GM18517 (cell line): Measurements from ENCODE around the gene CCDC69.
A peak's percentile ranks its signal among the peaks of the same experiment; 100 is the strongest.

ENCODE experiments used
- ATAC-seq: cut with Tn5 transposase; IDR thresholded peaks from one replicate; pipeline ENCODE4 v1.9.1; 2021; ENCODE audit warnings: mild to moderate bottlenecking, moderate library complexity; ENCODE audit not compliant: unreplicated experiment

CCDC69 gene

GRCh38 chr5:151171529-151171928, 52.4 kb downstream of the CCDC69 start:
- ATAC-seq = no peak

DNA sequence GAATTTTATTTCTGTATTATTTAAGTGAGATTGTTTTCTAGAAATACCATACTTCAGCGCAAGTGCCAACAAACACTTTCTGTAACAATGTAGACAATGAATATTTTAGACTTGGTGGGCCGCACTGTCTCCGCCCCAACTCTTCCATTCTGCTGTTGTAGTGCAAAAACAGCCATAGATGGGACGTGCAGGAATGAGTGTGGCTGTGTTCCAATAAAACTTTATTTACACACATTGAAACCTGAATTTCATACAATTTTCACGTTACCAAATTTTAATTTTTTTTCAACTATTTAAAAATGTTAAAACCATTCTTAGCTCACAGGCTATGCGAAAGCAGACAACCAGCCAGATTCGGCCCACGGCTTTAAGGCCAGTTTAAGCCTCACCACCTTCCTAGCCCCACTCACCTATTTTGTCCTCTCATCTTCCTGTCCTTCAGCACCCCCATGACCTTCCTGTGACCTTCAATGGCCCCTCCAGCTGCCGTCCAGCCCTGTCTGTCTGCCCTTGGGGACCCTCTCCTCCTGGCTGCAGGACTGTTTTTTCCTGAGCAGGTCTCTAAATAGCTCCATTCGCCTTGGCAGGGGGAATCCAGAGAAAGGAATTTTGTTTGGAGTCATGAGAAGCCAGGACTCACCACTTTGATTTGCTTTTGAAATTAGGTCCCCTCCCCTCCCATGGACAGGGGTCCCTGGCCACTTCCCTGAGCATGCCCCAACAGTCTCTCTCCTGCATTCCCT, 55.1 kb downstream of the CCDC69 start:
- no peak for ATAC-seq

DNA sequence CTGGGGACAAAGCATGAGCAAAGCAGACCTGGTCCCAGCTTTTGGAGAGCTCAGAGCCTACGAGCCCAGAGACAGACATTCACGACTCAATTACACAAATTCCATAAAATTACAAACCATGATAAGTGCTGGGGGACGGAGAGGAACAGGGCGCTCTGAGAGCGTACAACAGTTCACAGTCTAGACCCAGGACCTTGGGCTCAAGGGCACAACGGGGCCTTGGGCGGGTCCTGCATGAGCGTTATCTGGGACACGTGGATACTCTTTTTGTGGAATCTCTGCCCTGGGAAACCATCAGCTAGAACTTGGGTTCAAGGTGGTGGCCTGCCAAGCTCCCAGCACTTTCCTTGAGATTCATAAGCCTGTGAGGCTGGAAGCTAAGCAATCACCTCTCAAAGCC, 56.9 kb downstream of the CCDC69 start:
- ATAC-seq = no peak

- peak; percentile 76 for ATAC-seq
Observed at GRCh38 chr5:151164687-151165392, 59.1 kb downstream of the CCDC69 start.

GRCh38 chr5:151162776-151163175, 61.1 kb downstream of the CCDC69 start:
- ATAC-seq = no peak

DNA sequence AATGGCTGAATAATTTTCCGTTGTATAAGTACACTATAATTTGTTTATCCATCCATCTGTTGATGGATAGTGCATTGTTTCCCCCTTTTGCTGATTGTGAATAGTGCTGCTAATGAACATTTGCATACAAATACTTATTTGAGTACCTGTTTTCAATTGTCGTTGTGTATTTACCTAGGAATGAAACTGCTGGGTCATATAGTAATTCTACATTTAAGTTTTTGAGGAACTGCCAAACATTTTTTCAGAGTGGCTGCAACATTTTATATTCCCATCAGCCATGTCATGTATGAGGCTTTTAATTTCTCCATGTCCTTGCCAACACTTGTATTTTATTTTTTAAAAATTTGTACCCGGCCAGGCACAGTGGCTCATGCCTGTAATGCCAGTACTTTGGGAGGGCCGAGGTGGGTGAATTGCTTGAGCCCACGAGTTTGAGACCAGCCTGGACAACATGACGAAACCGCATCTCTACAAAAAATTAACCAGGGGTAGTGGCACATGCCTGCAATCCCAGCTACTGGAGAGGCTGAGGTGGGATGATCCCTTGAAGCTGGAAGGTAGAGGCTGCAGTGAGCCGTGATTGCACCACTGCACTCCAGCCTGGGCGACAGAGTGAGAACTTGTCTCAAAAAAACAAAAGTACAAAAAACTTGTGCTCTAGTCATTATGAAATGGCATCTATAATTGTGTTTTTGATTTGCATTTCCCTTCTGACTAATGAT, 64.1 kb downstream of the CCDC69 start:
- ATAC-seq = no peak

DNA sequence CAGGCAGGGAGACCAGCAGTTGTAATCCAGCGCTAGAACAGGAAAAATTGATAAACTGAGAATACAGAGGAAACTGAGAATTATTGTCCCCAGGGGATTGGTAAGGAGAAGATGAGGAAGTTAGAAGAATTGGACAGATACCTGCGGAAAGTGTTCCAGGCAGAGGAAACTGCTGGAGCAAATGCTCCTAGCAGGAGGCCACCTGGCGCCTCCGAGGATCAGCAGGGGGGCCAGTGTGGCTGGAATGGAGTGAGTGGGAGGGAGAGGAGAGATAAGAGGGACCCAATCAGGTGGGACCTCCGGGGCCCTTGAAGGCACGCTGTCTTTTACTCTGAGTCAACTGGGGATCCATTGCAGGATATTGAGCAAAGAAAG, 65.6 kb downstream of the CCDC69 start:
- no peak for ATAC-seq

- ATAC-seq = peak; percentile 28
Observed at GRCh38 chr5:151157426-151158286, 66.2 kb downstream of the CCDC69 start, which contains the start of gene ANXA6. TSS of gene ANXA6 (minus strand) at chr5:151157779. CDS start at chr5:151147901, 9,878 bp downstream.

GRCh38 chr5:151156507-151157420, 67.1 kb downstream of the CCDC69 start:
- ATAC-seq = no peak

DNA sequence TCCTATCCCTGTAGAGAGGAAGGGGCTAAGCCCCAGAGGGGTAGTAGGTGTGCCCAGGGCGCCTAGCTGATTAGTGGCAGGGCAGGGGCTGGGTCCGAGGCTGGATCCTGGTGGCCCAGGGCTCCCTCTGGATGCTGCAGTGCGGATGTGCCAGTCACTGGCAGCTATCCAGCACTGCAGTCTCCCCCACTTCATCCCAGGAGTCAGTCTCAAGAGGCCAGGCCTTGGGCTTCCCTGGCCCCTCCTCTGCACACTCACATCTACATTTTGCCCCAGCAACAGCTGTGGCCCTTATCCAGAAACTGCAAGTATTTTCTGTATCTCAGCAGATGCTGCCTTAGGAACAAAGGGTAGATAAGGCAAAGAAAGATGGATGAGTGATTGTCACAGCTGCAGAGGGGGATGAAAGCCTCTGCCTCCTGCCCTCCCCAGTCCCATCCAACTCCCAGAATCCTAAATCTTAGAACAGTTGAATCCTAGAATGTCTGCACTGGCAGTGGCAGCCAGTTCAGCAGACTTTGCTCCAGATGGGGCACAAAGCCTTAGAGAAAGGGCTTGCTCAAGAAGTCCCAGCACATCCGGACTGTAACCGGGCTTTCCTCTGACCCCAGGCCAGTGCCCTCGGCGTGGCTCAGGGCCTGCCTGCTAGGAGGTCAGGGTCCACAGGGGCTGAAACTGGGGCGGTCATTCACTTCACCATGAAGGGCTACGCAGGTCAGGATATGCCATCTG, 68.0 kb downstream of the CCDC69 start:
- ATAC-seq = peak; percentile 33

- ATAC-seq = peak; percentile 23
Observed at GRCh38 chr5:151154931-151155774, 68.7 kb downstream of the CCDC69 start.

- ATAC-seq = no peak
Observed at GRCh38 chr5:151153766-151154272, 70.1 kb downstream of the CCDC69 start.

DNA sequence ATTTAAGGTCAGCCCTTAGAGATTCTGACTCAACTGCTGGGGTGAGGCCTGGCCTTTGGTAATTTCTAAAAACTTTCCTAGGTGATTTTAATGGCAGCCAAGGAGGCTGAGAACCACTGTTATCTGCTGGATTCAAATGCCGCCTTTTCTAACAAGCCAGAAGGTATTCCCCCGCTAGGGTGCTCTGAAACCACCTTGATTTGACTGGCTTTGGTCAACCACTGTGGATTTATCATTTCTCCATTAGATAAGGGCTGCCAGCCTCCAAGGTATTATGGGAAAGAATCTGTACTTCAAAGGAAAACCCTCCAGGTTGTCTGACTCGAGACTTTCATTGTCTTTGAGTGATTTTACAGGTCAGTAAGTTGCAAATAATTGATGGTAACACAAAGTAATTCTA, 70.6 kb downstream of the CCDC69 start:
- no peak for ATAC-seq

DNA sequence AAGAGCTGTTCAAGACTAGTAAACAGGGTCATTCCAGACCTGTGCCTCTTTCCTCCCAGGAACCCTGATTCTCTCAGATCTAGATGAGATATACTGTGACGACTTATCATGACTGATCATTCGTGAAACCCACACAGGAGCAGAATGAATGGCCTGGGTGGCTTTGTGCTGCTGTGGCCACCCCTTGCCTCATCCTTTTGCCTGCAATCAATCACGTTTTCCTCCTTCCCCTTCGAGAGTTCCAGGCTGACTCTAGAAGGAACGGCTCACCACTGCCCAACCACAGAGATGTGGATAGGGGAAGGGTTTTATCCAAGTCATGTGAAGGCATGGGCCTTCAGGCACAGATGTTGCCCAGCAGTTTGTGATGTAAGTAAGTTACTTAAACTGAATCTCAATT, 72.1 kb downstream of the CCDC69 start:
- ATAC-seq = peak; percentile 37

DNA sequence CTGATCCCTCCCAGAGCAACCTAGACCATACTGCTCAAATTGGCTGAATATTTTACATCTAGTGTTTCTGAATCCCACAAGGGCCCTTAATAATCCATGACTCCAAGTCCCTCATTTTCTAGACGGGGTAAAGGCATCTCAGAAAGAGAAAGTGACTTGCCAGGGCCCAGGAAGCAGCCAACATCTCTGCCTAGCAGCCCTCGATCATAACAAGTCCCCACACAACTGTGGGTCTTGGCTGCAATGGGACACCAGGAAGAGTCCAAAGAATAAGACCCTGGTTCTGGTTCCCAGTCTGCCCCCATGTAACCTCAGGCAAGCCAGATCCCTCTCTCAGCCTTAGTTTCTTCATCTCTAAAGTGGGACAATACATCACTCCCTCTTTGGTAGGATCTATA, 72.6 kb downstream of the CCDC69 start:
- no peak for ATAC-seq

- ATAC-seq = peak; percentile 38
Observed at GRCh38 chr5:151150471-151151262, 73.2 kb downstream of the CCDC69 start.

DNA sequence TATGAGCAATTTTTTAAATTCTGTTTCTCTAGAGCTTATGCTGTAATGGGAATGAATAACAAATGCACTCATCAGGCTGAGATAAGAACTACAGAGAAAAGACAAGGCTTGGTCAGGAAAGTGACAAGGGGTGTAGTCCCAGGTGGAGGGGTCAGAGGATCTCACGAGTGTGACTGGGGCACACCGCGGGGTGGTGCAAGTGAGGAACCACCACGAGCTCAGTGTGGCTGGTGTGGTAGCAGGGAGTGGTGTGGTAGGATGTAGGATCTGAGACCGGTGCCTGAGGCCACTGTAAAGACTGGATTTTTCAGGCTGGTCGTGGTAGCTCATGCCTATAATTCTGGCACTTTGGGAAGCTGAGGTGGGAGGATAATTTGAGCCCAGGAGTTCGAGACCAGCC, 75.3 kb downstream of the CCDC69 start:
- ATAC-seq = no peak
